Measurements from ENCODE around the gene THBD.

THBD gene

DNA sequence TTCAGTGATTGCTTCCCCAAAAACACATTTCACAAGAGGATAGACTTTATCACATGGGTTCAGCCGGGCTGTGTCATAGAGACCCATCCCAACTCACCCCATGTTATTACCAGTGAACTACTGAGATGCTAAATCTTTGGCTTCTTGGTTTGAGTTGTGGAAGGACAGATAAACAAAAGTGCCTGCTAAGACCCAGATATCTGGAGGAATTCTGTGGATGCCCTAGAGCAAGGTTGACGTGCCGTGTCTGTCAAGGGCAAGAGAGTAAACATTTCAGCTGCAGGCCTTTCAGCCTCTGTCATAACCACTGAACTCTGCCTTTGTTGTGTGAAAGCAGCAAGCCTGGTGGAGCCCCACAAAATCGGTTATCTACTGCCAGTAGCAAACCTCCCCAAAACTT is 11.2 kb upstream of the THBD start:
- DNase-seq = no peak

DNA sequence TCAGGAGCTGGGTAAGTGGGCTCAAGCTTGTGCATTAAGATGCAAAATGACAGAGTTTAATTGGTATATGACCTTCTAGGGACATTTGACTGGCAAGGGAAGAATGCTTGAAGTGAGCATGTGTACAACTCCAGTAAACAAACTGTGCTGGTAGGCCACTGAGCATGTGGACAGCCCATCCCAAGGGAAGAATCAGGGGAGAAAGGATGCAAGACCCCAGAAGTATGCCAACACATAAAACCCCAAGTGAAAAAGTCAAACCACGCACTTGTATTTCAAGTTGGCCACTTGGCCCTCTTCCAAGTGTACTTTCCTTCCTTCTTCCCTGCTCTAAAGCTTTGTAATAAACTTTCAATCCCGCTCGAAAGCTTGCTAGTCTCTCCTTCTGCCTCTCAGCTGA is 10.4 kb upstream of the THBD start:
- DNase-seq = no peak

DNA sequence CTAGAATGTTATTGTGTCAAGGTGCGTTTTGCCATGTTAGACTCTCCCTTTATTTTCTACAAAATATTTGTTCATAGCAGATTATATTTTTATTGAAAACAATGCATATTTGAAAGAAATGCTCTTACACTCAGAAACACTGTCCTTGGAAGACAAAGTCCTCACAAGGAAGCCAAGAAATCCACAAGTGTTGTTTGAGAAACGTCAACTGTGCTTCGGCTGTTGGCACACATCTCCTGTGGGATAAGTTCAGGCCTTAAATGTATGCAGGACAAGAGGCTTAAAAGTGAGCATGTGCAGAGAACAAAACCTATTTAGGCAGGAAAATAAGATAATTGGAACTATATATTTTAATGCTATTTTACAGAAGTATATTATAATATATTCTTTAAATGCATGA is 9.5 kb upstream of the THBD start:
- no peak for DNase-seq

DNA sequence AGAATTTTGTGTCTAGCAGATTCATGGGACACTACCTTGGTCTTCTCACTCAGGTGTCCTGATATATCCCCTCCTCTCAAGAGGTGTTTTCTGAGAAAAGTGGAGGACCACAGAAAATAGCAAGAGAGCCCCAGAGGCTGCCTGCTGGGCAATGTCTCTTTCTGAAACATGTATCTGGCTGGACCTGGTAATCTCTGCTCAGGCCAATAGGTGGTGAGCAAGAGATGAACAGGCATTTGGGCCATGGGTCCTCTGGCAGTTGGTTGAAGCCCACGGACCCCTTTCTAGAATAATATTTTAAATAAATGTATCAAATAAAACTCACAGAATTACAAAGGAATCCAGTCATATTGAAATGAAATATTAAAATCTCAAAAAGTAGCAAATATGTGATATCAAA is 8.8 kb upstream of the THBD start:
- no peak for DNase-seq

DNA sequence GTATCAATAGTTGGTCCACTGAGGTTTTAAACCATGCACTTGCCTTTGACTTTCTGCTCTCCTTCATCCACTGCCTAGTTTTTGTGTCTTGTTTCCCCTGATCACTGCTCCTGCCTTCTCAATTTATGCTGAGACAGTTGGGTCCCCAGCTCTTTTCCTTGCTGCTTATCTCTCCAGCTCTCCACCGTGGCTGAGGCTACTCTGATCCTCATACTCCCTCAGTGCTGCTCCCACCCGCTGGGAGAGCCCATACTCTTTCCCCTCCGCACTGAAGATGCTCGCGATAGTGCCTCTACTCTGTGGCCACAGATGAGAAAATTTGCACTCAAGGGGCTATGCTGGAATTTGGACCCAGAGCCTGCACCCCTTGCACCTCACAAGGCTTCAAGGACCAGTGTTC is 3.4 kb upstream of the THBD start:
- DNase-seq = no peak

DNA sequence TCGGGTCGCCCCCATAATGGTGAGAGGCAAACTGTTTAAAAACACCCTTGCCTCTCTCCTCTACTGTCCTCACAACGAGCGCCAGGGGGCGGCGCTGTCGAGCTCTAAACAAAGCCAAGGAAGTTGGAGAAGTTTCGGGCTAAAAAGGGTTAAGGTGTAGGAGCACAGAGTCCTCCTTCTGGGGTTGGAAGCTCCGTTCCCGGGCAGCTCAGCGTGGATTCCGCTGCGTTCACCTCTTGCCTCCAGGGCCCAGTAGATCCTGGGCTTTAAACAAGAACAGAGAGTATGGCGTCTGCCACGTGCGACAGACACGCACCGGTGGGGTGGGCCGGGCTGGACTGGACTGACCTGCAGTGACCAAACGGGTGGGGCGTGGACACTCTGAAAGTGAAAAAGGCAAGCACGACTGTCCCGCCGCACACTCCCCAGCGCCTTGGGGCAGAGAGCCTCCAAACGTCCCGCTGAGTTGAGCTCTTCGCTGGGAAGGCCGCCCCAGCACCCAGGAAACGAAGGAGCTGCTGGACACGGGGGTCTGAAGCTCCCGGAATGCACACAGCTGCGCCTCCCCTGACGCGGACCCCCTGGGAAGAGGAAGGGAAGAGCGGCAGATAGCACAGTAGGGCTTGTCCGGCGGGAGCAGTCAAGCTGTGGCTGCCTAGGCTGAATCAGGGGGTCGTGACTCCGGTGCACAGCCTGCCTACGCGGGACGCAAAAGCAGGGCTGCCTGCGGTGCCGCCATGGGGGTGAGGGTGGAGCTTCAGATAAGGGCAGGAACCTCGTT is 1.6 kb upstream of the THBD start:
- no peak for DNase-seq

DNA sequence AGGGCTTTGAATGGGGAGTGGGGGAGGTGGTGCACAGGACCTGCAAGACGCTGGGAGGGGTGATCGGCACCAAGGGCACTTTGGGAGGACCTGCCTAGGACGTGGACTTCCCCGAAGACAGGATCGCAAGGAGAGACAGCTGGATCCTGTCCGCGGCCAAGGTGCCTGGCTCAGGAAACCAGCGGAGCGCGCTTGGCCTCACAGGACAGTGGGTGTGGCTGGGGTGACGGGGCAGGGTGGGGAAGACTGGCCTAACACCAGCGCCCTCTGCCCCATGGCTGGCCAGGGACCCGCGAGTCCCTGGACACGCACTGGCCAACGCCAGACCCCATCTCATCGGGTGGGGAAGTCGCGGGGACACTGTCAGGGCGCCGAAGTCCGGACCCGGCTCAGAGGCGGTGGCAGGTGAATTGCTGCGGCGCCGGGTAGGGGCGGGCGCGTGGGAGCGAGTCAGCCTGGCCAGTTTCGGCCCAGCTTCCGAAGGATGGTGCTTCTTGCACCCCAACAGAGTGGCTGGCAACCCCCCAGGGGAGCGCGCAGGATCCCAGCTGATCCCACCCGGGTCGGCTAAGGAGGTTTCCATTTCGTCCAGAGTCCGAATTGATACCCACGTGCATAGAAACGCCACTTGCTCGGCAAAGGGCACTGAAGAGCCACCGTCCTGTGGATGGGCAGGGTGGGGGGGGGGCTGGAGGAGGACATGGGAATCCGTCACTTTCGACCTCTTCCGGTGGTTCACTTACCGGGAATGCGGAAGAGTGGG is 785 bp upstream of the THBD start:
- DNase-seq = no peak

DNA sequence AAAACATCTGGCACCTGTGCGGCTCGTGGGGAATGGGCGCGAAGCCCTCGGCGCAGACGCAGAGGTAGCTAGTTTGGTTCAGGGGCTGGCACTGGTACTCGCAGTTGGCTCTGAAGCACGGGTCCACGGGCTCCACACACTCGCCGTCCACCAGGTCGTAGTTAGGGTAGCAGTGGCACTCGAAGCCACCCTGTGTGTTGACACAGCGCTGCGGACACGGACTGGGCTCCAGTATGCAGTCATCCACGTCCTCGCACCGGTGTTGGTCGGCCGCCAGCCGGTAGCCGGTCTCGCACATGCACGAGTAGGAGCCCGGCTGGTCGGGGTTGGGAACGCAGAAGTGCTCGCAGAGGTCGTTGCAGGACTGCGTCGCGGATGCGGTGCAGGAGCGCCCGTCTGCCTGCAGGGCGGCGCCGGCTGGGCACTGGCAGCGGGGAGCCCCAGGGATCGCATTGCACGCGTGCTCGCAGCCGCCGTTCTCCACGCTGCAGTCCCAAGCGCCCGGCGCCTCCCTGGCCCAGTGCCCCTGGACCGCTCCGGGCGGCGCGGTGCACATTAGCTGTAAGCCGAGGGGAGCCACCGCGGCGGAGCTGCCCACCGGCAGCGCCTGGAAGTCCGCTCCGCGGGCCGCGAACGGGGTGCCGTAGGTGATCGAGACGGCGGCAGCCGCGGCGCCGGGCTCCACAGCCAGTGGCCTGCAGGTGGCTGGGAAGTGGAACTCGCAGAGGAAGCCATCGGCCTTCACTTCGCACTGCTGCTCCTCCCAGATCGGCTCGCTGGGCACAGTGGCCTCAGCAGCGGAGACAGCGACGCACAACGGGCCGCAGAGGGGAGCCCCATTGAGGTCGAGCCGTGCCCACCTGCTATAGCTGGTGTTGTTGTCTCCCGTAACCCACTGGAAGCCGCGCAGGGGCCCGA is 930 bp downstream of the THBD start:
- DNase-seq = no peak

DNA sequence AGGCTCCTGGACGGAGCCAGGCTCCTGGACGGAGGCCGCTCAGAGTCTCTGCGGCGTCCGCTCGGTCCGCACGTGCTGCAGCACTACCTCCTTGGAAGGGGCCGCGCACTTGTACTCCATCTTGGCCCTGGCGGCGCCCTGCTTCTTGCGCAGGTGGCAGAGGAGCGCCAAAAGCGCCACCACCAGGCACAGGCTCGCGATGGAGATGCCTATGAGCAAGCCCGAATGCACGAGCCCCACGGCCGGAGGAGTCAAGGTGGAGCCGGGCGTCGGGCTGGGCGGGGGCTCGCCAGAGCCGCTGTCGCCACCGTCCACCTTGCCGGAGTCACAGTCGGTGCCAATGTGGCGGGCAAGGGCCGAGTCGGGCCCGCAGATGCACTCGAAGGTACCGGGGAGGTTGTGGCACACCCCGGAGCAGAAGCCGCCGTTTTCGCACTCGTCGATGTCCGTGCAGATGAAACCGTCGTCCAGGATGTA is 1.7 kb downstream of the THBD start:
- DNase-seq = no peak

DNA sequence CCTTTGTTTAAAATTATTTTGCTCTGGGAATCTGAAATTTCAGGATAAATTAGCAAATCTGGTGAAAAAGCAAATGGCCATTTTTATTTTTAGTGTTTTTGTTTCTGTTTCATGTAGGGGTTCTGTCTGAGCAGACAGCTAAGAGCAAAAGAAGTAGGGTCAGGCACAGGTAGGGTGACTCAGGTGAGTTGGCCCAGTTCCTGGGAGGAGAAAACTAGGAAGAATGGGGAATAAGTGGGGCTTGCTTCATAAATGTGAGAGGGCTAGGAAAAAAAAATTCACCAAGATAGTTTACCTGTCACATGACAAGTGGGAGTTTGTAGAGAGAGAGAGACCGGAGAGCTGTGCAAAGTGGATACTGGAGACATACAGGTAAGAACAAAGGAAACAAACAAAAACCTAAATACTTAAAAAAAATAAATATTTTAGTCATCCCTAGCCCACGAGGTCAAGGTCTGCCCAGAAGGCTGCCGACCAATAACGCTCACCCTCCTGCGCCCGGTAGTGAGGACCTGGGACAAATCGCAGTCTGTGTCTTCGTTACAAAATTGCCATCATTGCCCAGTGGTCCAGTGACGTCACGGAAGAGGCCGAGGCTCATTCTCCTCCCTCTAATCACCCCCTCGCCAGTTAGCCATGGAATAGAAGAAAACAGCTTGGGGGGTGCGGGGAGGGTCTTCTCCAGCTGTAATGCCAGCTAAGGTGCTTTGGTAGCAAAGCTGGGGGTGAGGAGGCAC is 2.3 kb downstream of the THBD start:
- no peak for DNase-seq

DNA sequence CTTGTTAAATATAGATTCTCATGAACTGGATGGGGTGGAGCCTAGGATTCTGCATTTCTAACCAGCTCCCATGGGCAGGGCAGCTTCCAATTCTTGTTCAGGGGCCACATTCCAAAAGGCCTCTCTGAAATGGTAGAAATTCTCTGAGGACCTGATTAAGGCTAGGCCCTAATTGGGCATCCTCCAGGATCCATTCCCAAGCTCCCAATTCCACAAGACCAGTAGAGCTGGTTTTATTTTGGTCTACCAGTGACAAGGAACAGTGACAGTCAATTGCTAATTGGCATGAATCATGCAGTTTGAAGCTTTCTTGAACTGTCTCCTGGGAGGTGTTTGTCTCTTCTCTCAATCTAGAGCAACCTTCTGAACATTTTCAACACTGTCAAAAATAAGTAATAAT is 3.0 kb downstream of the THBD start:
- no peak for DNase-seq

DNA sequence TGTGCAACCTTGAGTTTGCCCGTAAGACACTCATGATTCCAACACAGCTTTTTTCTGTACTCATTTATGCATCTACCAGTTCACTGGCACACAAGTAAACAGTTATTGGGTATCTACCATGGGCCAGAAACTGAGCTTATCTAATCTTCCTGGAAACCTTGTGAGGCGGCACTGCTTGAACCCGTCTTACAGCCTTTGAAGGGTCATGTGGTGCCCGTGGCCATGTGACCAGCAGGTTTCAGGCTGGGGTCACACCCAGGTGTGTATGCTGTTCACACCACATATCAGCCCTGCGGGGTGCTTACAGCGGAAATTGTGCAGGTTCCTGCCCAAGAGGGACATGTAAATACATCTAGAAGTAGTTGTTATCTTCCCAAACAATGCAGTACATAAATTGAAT is 6.1 kb downstream of the THBD start:
- no peak for DNase-seq

DNA sequence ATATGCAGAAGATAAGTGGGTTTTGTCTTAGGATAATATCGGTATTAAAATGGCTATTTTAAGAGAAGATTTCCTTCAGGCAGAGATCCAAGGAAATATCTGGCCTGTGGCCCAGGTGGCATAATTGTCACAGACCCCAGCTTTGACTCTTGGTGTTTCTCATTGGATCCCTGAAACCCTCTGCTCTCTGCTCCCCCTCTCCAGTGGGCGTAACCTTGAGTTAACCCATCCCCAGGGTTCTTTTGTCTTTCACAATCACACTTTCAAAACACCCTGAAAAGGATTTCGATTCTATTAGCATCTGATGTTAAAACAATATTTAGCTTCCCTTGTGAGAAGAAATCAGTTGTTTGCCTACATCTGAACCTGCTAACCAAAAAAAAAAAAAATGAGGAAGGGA is 7.2 kb downstream of the THBD start:
- DNase-seq = no peak

DNA sequence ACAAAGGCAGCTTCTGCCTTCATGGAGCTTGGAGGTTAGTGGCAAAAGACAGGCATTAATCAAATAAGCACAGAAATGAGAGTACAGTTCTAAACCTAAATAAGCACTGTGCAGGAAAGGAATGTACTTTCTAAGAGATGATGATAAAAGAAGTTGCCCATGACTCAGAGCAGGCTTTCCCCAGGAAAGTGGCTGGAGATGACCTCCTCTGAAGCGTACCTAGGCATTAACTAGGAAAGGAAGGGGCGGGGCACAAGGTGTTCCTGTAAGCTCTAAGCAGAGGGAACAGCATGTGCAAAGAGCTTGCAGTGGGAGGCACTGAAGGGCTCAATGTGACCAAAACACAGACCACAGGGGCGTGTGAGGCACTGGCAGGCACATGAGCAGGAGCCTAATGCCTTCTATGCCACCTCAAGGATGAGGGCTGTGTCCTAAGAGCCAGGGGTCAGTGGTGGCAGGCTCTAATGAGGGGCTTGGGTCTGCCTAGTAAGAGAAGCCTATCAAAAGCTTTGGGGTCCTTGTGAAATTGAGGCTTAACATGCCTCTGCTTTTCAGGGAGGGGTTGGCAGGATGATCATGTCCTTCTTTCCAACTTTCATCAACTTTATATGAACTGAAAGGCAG is 9.5 kb downstream of the THBD start:
- DNase-seq = no peak

DNA sequence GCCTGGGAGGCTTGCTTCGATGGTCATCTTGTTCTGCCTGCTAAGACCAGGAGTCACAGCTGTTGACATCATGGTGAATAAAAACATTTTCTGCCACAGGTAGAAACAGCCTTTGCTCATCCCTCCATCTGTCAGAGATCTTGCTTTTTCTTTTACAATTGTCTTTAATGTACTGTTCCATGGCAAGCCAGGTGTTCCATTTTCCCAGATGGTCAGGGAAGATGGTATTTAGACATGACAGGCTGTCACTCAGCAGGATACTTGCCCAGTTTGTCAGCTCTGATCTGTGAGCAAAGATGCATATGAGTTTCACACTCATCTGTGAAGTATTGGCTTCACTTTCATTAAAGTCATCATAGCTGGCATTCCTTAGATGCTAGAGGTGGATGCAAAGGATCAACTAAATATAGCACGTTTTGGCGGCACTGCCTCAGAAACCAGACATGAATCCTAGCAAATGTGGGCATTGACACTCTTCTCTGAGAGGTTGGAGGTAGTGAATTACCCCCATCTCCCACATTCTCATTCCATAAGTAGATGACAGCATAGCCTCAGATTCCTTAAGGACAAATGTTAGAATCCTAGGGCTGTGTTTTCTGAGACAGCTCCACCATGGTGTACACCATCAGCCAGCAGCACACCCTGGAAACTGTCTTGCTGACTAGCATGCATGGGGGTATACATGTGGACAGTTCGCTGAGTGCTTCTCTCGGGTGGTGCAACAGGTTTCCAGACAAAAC is 10.2 kb downstream of the THBD start:
- no peak for DNase-seq

DNA sequence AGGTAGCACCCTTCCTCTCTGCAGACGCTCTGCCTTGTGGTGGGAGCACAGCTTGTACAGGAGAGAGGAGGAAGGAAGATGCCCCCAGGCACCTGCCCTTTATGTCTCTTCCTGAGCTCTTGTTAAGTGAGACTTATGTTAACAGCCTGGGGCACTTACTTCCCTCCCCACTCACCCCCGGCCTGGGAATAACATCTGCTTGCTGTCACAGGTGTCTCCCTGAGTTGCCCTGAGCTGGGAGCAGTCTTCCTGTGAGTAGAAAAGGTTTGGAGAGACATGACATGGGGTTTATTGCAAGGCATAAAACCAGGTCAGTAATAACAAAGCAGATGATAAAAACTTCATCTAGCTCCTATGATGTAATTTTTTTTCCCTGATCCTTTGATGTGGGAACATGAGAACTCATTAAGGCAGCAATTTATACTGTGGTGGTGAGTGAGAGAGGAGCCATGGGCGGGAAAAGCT is 12.4 kb downstream of the THBD start:
- no peak for DNase-seq

DNA sequence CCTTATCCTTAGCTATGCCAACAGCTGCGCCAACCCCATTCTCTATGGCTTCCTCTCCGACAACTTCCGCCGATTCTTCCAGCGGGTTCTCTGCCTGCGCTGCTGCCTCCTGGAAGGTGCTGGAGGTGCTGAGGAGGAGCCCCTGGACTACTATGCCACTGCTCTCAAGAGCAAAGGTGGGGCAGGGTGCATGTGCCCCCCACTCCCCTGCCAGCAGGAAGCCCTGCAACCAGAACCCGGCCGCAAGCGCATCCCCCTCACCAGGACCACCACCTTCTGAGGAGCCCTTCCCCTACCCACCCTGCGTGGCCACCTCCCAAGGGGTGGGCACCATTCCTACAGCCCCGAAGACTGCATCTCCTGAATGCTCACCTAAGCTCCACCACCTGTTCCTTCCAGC is 13.1 kb downstream of the THBD start:
- no peak for DNase-seq

DNA sequence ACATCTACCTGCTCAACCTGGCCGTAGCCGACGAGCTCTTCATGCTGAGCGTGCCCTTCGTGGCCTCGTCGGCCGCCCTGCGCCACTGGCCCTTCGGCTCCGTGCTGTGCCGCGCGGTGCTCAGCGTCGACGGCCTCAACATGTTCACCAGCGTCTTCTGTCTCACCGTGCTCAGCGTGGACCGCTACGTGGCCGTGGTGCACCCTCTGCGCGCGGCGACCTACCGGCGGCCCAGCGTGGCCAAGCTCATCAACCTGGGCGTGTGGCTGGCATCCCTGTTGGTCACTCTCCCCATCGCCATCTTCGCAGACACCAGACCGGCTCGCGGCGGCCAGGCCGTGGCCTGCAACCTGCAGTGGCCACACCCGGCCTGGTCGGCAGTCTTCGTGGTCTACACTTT is 13.7 kb downstream of the THBD start:
- no peak for DNase-seq

DNA sequence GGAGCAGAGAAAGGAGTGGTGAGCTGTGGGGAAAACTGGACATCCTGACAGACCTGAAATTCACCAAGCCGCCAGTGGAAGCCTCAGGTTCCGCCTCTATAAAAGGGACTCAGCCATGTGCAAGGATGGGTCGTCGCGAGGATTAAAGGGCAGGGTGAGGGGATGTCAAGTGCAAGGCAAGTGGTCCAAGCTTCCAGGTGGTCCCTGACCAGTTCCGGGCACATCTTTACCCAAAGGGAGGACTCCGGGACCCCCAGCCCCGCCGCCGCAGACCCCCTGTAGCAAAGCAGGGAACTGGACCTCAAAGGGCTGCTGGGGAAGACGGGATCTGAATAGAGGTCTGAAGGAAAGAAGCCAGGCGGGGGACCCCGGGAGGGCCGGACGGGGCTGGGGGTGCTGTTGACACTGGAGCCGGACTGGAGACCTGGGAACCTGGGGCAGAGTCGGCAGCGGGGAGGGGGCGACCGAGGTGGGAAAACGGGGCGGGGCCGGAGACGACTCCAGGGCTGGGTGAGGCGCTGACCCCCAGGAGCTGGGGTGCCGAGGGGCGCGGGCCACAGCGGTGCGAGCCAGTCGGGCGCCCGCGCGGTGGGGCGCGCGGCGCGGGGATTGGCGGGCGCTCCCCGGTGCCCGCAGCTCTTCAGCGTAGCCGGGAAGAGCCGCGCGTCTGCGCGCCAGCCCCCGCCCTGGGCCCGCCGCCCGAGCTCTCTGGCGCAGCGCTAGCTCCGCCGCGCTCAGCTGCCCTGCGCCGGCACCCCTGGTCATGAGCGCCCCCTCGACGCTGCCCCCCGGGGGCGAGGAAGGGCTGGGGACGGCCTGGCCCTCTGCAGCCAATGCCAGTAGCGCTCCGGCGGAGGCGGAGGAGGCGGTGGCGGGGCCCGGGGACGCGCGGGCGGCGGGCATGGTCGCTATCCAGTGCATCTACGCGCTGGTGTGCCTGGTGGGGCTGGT is 14.5 kb downstream of the THBD start, which contains the start of gene SSTR4:
Gene SSTR4 (plus strand): TSS at position 592 of the 951 bp plus-strand sequence. CDS start 172 bp downstream, at position 764.
- no peak for DNase-seq

DNA sequence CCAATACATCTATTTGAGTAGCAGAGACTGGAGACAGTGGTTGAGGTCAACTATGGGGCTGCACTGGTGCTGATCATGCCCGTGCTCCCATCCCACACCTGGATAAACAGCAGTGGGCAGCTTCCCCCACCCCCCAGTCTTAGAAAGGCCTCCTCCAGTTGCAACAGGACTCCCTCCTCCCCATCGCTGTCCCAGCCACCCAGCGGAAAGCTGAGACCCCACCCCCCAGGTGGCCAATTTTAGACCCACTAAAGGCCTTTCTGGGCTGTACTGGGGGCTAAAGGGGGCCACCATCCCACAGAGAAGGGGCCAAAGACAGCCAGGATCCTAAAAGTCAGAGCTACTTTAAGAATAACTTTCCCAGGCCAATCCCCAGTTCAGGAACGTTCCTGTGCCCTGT is 15.6 kb downstream of the THBD start:
- DNase-seq = no peak
